KMS-11 (cell line): Measurements from ENCODE around the gene FRZB.

Source experiments
- H2AFZ ChIP-seq: fragments of 200-600 bp; sonication (generic); 2 replicates; pipeline ENCODE4 v1.6.1; 2016; ENCODE audit warnings: antibody characterized with exemption, mixed run types, low read depth
- H3K27ac ChIP-seq: fragments of 200-600 bp; sonication (generic); 2 replicates; pipeline ENCODE4 v1.6.1; 2016; ENCODE audit warnings: mild to moderate bottlenecking, mixed run types
- H3K27me3 ChIP-seq: fragments of 200-600 bp; sonication (generic); 2 replicates; pipeline ENCODE4 v1.6.1; 2017; ENCODE audit warnings: mild to moderate bottlenecking, low read depth, mixed run types, moderate library complexity; ENCODE audit not compliant: insufficient read depth
- H3K36me3 ChIP-seq: fragments of 200-600 bp; sonication (generic); 2 replicates; pipeline ENCODE4 v1.6.1; 2017; ENCODE audit warnings: mild to moderate bottlenecking, mixed run types; ENCODE audit not compliant: insufficient read depth
- H3K4me1 ChIP-seq: fragments of 200-600 bp; sonication (generic); 2 replicates; pipeline ENCODE4 v1.6.1; 2016; ENCODE audit warnings: mild to moderate bottlenecking, low read depth, mixed run types; ENCODE audit not compliant: poor library complexity, severe bottlenecking
- H3K4me2 ChIP-seq: fragments of 200-600 bp; sonication (generic); 2 replicates; pipeline ENCODE4 v1.7.0; 2016; ENCODE audit warnings: mild to moderate bottlenecking, mixed run types
- H3K4me3 ChIP-seq: fragments of 200-600 bp; sonication (generic); IDR thresholded peaks from 2 replicates; pipeline ENCODE4 v1.6.1; 2017; ENCODE audit warnings: low read depth, low read length, mixed read lengths; ENCODE audit not compliant: insufficient read depth
- H3K79me2 ChIP-seq: fragments of 200-600 bp; sonication (generic); 2 replicates; pipeline ENCODE4 v1.6.1; 2016; ENCODE audit warnings: low read depth, mixed run types; ENCODE audit not compliant: insufficient read depth
- H3K9ac ChIP-seq: fragments of 200-600 bp; sonication (generic); 2 replicates; pipeline ENCODE4 v1.6.1; 2016; ENCODE audit warnings: mild to moderate bottlenecking, mixed run types
- H4K20me1 ChIP-seq: fragments of 200-600 bp; sonication (generic); 2 replicates; pipeline ENCODE4 v1.6.1; 2016; ENCODE audit warnings: mild to moderate bottlenecking, mixed run types; ENCODE audit not compliant: insufficient read depth
- TF ChIP-seq, protein P1 (sequence below): fragments of 200-600 bp; sonication (generic); conservative IDR thresholded peaks from 2 replicates; pipeline ENCODE4 v1.6.1; 2017; ENCODE audit warnings: low read depth, mild to moderate bottlenecking, antibody characterized with exemption, low read length, moderate library complexity, mixed read lengths

FRZB gene

DNA sequence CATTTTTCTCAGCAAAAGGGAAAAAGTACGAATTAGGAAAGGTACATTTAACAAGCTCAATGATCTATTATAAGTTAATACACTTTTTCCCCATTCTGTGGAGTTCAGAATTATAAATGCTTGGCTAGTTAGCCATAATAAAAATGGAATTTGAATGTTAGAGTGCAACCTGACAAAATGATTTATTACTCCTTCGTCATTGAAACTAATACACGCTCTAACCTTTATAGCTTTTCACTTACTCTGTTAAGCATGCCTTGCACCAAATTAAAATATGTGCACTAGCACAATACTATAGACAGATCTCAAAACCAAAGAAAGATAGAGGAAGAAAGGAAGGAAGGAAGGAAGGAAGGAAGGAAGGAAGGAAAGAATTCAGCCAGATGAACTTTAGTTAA lies 46.1 kb upstream of the FRZB start:
- H3K27ac ChIP-seq = no peak overlapping the region
- no peak overlapping the region for H3K4me3 ChIP-seq
- TF ChIP-seq, protein P1, sequence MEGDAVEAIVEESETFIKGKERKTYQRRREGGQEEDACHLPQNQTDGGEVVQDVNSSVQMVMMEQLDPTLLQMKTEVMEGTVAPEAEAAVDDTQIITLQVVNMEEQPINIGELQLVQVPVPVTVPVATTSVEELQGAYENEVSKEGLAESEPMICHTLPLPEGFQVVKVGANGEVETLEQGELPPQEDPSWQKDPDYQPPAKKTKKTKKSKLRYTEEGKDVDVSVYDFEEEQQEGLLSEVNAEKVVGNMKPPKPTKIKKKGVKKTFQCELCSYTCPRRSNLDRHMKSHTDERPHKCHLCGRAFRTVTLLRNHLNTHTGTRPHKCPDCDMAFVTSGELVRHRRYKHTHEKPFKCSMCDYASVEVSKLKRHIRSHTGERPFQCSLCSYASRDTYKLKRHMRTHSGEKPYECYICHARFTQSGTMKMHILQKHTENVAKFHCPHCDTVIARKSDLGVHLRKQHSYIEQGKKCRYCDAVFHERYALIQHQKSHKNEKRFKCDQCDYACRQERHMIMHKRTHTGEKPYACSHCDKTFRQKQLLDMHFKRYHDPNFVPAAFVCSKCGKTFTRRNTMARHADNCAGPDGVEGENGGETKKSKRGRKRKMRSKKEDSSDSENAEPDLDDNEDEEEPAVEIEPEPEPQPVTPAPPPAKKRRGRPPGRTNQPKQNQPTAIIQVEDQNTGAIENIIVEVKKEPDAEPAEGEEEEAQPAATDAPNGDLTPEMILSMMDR = no peak
- no peaks in the 10 kb centered on the region for H3K36me3 ChIP-seq
- no peaks in the 10 kb centered on the region for H3K79me2 ChIP-seq
- no peak overlapping the region for H3K9ac ChIP-seq
- H3K4me2 ChIP-seq = no peak overlapping the region
- no peak overlapping the region for H2AFZ ChIP-seq
- H4K20me1 ChIP-seq = no peaks in the 10 kb centered on the region
- H3K4me1 ChIP-seq = no peaks in the 10 kb centered on the region
- H3K27me3 ChIP-seq = no peaks in the 10 kb centered on the region

DNA sequence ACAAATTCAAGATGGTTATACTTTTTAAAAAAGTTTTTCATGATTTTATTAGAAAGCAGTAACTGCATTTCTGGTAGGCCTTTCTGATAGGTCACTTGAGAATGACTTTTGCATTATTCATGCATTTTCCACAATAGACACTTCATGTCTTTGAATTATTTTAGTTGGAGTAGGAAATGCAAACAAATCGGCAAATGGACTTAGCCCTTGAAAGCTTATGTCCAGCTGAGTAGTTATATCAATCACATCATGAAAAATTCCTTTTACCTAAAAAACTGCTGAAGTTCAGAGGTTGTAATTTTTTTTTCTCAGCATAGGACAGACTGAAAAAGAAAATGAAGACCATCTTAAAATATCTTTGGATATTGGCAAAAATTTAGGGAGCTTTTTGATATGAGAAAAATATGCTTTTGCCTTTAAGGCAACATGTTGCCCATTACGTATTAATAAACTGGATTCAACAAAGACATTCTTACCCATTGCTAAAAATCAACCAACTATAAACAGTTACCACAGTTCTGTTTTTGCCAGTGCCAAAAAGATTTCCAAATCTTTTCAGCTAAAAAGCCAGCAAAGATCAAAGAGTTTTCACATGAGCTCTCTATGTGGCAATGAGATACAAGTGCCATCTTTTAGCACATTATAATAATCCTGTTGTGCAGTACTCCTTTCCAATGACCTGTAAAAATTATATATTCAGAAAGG lies 45.5 kb upstream of the FRZB start:
- Histone ChIP-seq H2AFZ (no peak overlapping the region), H4K20me1 (no peaks in the 10 kb centered on the region), H3K27ac (no peak overlapping the region), H3K4me3 (no peak overlapping the region), H3K9ac (no peak overlapping the region), H3K27me3 (no peaks in the 10 kb centered on the region), H3K4me1 (no peaks in the 10 kb centered on the region), H3K36me3 (no peaks in the 10 kb centered on the region), H3K79me2 (no peaks in the 10 kb centered on the region), H3K4me2 (no peak overlapping the region)
- TF ChIP-seq, protein P1 = no peak

DNA sequence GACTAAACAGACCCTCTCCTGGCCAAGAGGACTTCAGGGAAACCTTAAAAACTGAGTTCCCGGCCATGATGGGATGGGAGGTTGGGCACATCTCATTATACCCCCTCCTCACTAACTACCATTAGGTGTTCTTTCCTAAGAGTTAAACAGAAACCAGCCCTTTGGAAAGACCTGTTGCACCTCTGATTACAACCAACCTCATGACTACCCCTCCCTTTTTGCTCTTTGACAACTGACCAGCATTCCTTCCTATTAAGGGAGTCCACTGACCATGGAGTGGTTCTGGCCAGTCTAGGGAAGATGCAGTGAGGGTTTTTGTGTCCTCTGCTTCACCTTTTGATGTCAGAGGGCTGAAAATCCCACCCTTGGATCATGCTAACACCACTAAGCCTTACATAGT lies 44.5 kb upstream of the FRZB start:
- Histone ChIP-seq H3K36me3 (no peaks in the 10 kb centered on the region), H3K27ac (no peak overlapping the region), H2AFZ (no peak overlapping the region), H4K20me1 (no peaks in the 10 kb centered on the region), H3K9ac (no peak overlapping the region), H3K4me1 (no peaks in the 10 kb centered on the region), H3K4me2 (no peak overlapping the region), H3K79me2 (no peaks in the 10 kb centered on the region), H3K4me3 (no peak overlapping the region), H3K27me3 (no peaks in the 10 kb centered on the region)
- TF ChIP-seq, protein P1 = no peak

DNA sequence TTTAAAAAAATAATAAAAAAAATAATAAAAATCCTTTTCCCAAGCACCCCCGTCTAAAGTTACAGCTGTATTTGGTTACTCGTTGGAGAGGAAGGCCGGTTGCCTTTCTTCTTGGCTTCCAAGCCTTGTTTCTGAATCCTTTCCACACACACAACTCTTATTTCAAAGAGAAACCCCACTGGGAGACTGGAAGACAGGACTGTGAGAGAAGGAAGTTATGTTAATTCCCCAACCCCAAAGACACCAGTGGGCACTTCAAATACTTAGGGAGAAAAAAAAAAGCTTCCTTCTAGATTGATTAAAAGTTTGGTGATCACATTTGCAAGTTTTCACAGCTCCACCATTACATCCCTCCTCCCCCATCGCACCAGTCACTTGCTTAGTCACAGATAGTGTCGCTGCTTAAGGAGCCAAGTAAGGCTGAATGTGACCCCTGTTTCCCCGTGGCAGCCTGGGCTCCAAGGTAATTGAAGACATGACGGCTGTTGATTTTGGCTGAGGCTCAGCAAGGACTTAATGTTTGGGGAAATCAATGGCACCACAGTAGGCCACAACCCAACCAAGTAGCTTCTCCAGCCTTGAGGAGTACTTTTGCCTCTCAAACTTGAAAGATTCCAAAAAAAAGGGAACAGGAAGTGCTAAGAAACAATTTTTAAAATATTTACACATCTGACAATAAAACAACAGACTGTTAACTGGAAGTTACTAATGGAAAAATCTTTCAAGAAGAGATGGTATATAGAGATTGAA lies 40.8 kb upstream of the FRZB start:
- Histone ChIP-seq H3K27me3 (no peaks in the 10 kb centered on the region), H4K20me1 (no peaks in the 10 kb centered on the region), H3K4me1 (no peaks in the 10 kb centered on the region), H3K4me2 (no peak overlapping the region), H3K36me3 (no peaks in the 10 kb centered on the region), H3K79me2 (no peaks in the 10 kb centered on the region), H3K4me3 (no peak overlapping the region), H3K9ac (no peak overlapping the region), H2AFZ (no peak overlapping the region), H3K27ac (no peak overlapping the region)
- TF ChIP-seq, protein P1 = no peak
